Measurements from ENCODE around the gene DYNC1I1. TPM values are rescaled to one million over a fixed set of nuclear protein-coding genes. Genes with fewer than 3 reads are reported as not detected.

The DYNC1I1 gene
- polyA plus RNA-seq, 1 of the 3 experiments (the other 2 are of a cell fraction), result 0.05 TPM

DNA sequence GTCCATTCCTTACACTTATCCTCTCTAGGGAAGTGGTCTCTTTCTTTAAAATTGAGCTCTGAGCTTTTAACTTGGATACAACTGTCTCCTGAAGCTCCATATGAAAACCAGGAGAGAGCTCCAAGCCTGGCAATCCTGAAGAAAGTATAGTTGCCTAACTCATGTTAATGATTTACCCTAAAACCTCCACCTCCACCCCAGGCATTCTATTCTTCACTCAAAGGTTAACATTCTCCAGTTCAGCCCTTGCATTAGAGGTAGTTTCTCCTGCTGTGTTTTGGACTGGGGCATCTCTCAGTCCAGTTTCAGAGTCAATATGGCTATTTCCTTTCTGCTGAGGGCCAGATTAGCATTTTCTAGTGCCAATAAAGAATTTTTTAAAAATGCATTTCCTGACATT lies 354.0 kb downstream of the DYNC1I1 start:
- no peak overlapping the region for H3K9ac ChIP-seq
- no peak overlapping the region for H3K4me2 ChIP-seq
- POLR2A ChIA-PET, result interaction anchor here (0.5 kb wide), 1 partner anchor 13 kb away, joined by 4 read pairs; no protein-coding TSS in a partner anchor
- TF ChIP-seq JUND (IDR thresholded peaks at IDR 0.05) (no peak), EZH2phosphoT487 (IDR thresholded peaks at IDR 0.05; ENCODE audit: borderline replicate concordance, low read depth) (no peak), FOXM1 (IDR thresholded peaks at IDR 0.05; ENCODE audit: low read depth) (no peak), GABPA (IDR thresholded peaks at IDR 0.05; ENCODE audit: low read depth) (no peak), NFIC (IDR thresholded peaks at IDR 0.05; ENCODE audit: borderline replicate concordance) (no peak), EP300 (IDR thresholded peaks at IDR 0.05; ENCODE audit: borderline replicate concordance in 1 of 2, low read depth in 1 of 2, low read length in 1 of 2) (no peak), REST (IDR thresholded peaks at IDR 0.05; ENCODE audit: low read depth, low read length) (no peak), TAF1 (IDR thresholded peaks at IDR 0.05; ENCODE audit: borderline replicate concordance, low read depth, low read length) (no peak), SIN3A (IDR thresholded peaks at IDR 0.05; ENCODE audit: borderline replicate concordance, low read depth, low read length) (no peak), NRF1 (IDR thresholded peaks at IDR 0.05; ENCODE audit: low read depth, low read length) (no peak), MXI1 (IDR thresholded peaks at IDR 0.05; ENCODE audit: low read depth, low read length) (no peak), GATA2 (CRISPR knock-in tag; IDR thresholded peaks at IDR 0.05) (no peak), YY1 (IDR thresholded peaks at IDR 0.05; ENCODE audit: low read depth) (no peak), USF1 (IDR thresholded peaks at IDR 0.05; ENCODE audit: borderline replicate concordance, low read depth) (no peak), TCF12 (IDR thresholded peaks at IDR 0.05) (no peak)
- TF ChIP-seq, protein P1, sequence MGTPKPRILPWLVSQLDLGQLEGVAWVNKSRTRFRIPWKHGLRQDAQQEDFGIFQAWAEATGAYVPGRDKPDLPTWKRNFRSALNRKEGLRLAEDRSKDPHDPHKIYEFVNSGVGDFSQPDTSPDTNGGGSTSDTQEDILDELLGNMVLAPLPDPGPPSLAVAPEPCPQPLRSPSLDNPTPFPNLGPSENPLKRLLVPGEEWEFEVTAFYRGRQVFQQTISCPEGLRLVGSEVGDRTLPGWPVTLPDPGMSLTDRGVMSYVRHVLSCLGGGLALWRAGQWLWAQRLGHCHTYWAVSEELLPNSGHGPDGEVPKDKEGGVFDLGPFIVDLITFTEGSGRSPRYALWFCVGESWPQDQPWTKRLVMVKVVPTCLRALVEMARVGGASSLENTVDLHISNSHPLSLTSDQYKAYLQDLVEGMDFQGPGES (IDR thresholded peaks at IDR 0.05; ENCODE audit: low read depth, low read length), result no peak
- TF ChIP-seq, protein P2, sequence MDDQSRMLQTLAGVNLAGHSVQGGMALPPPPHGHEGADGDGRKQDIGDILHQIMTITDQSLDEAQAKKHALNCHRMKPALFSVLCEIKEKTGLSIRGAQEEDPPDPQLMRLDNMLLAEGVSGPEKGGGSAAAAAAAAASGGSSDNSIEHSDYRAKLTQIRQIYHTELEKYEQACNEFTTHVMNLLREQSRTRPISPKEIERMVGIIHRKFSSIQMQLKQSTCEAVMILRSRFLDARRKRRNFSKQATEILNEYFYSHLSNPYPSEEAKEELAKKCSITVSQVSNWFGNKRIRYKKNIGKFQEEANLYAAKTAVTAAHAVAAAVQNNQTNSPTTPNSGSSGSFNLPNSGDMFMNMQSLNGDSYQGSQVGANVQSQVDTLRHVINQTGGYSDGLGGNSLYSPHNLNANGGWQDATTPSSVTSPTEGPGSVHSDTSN (IDR thresholded peaks at IDR 0.05), result no peak
- H4K20me1 ChIP-seq (ENCODE audit: insufficient read depth), result no peaks in the 10 kb centered on the region
- H3K36me3 ChIP-seq (replicated peaks in 1 of 2; ENCODE audit: control insufficient read depth in 1 of 2, insufficient read depth in 2 of 2, low read length in 1 of 2), result peaks cover 34 to 46% of the 10 kb centered on the region in 2 experiments
- H3K27ac ChIP-seq (ENCODE audit: low read depth in 2 of 2, low read length in 1 of 2), result no peak overlapping the region
- peaks cover 0 to 9% of the 10 kb centered on the region in 2 experiments; a peak in 2 of 4 replicates for H3K4me1 ChIP-seq (ENCODE audit: control insufficient read depth in 1 of 2, insufficient read depth in 2 of 2, low read depth in 1 of 2, low read length in 1 of 2)
- CTCF ChIA-PET, result interaction anchor here (0.8 kb wide), 1 partner anchor 901 kb away, joined by 4 read pairs; no protein-coding TSS in a partner anchor
- DNase-seq, result no peak
- no peaks in the 10 kb centered on the region for H3F3A ChIP-seq (replicated peaks; ENCODE audit: insufficient read depth)
- H2AFZ ChIP-seq (ENCODE audit: low read depth), result no peak overlapping the region
- H3K79me2 ChIP-seq (ENCODE audit: insufficient read depth), result no peaks in the 10 kb centered on the region
- no peaks in the 10 kb centered on the region for H3K27me3 ChIP-seq (ENCODE audit: insufficient read depth)
- H3K9me3 ChIP-seq, result no peaks in the 10 kb centered on the region
- no peak overlapping the region for H3K4me3 ChIP-seq (ENCODE audit: low read depth in 2 of 2, low read length in 1 of 2)
- H3K9me2 ChIP-seq, result no peaks in the 10 kb centered on the region
